Ecto neural progenitor cell (in vitro differentiated cells): Measurements from ENCODE around the gene OSBPL5.
"Not testable (repeated sequence)": the region's sequence is repeated elsewhere in the genome, so short reads cannot be mapped to it uniquely, and the experiment has no call there.

ENCODE experiments used
- DNase-seq: peaks from one replicate; pipeline ENCODE4 v3.0.0-alpha.2; 2018; ENCODE audit warnings: low spot score

Gene OSBPL5

DNA sequence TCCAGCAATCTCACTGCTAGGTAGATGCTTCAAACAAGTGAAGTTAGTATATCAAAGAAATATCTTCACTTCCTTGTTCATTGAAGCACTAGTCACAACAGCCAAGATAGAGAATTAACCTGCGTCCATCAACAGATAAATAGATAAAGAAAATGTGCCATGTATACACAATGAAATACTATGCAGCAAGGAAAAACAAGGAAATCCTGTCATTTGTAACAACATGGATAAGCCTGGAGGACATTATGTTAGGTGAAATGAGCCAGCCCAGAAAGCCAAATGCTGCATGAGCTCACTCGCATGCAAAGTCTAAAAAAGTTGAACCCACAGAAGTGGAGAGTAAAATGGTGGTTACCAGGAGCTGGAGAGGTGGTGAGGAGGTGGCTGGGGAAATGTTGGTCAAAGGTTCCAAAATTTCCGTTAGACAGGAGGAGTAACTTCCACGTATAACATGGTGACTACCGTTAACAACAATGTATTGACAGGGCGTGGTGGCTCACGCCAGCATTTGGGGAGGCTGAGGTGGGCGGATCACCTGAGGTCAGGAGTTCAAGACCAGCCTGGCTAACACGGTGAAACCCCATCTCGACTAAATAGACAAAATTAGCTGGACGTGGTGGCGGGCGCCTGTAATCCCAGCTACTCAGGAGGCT, 84.3 kb downstream of the OSBPL5 start:
- DNase-seq, result no peak

DNA sequence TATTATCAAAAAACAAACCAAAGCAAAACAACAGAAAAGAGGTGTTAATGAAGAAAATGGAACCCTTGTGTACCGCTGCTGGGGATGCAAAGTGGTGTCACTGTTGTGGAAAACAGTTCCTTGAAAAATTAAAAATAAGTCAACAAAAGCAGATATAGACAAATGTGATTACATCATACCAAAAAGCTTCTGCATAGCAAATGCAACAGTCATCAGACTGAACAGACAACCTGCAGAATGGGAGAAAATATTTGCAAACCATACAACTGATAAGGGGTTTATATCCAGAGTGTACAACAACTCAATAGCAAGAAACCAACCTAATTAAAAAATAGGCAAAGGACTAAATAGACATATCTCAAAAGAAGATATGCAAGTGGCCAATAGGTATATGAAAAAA, 85.0 kb downstream of the OSBPL5 start:
- DNase-seq, result no peak

- DNase-seq, result no peak
Observed at GRCh38 chr11:3077846-3078440, 87.2 kb downstream of the OSBPL5 start.

- DNase-seq, result no peak
Observed at GRCh38 chr11:3077189-3077836, 87.8 kb downstream of the OSBPL5 start.

- DNase-seq, result no peak
Observed at GRCh38 chr11:3074912-3075589, 90.1 kb downstream of the OSBPL5 start.

GRCh38 chr11:3073029-3073435, 92.1 kb downstream of the OSBPL5 start:
- DNase-seq, result no peak

DNA sequence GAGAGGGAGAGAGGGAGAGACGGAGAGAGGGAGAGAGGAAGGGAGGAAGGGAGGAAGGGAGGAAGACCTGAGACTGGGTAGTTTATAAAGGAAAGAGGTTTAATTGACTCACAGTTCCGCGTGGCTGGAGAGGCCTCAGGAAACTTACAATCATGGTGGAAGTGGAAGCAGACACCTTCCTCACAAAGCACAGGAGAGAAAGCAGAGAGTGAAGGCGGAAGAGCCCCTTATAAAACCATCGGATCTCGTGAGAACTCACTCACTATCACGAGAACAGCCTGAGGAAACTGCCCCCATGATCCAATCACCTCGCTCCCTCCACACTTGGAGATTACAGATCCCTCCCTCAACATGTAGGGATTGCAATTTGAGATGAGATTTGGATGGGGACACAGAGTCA, 95.7 kb downstream of the OSBPL5 start:
- DNase-seq, result no peak

GRCh38 chr11:3066308-3066707, 98.8 kb downstream of the OSBPL5 start:
- not testable (repeated sequence) for DNase-seq

GRCh38 chr11:3064709-3065108, 100.4 kb downstream of the OSBPL5 start:
- not testable (repeated sequence) for DNase-seq

GRCh38 chr11:3063876-3064275, 101.2 kb downstream of the OSBPL5 start:
- DNase-seq, result peak; percentile 58

GRCh38 chr11:3063432-3063831, 101.7 kb downstream of the OSBPL5 start:
- DNase-seq, result not testable (repeated sequence)

- no peak for DNase-seq
Observed at GRCh38 chr11:3060436-3061025, 104.6 kb downstream of the OSBPL5 start.

DNA sequence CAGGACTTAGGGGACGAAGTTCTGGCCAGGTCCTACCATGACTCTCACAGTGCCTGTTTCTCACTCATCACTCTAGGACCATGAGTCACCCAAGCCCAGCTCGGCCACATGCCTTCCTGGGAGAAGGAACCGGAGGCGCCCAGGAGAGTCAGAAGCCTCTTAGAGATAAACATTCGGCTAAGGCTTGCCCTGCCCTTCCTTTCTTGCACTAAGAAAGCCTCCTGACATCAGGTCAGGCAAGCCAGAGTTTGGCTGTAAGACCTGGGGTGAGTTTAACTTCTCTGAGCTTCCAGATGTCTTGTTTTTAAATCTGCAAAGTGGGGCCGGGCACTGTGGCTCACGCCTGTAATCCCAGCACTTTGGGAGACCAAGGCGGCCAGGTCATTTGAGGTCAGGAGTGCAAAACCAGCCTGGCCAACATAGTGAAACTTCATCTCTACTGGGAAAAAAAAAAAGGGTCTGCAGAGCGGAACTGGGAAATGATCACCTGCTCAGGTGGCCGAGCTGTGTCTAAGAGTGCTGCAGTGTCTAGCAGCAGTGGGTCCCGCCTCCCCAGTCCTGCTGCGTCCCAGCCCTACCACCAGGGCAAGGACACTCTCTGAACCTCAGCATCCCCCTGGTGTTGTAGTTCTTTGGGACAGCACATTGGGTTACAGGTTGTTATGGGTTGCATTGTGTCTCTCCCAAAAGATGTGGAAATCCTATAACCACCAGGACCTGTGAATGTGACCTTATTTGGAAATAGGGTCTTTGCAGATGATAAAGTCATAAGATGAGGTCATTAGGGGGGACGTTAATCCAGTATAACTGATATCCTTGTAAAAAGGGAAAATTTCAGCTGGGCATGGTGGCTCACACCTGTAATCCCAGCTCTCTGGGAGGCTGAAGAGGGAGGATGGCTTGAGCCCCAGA, 106.1 kb downstream of the OSBPL5 start:
- no peak for DNase-seq

DNA sequence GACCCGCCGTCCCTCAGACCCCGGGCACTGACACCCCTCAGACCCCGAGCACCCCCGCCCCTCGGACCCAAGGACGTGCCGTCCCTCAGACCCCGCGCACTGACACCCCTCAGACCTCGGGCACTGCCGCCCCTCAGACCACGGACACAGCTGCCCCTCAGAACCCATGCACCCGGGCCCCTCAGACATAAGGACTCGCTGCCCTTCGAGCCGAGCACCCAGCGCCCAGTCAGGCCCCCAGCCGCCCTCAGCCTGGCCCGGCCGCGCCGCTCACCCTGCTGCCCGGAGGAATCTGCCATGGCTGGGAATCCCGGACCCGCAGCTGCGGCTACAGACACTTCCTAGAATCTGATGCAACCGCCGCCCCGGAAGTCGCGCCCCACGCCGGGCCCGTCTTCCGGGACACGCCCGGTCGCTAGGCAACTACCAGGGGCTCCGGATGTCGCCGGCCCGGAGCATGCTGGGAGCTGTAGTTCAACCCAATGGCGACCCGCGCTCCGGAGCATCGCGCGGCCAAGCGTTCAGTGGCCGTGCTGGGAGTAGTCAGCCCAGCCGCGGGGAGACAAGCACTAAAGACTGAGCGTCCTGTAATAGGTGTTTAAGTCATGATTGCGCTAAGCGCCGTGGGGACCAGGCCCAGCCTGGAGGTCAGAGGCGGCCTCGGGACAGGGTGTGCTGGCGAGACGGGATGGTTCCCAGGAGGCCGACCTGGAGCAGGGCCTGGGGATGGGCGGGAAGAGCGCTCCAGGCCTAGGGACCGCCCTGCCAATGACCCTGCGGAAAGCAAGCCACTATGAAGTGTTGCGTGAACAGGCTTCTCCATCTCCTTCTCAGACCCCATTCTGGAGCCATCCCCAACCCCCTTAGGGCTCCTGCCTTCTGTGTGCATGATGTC, 107.8 kb downstream of the OSBPL5 start, which contains the start of gene CARS1:
Gene CARS1, minus strand, starts transcription at position 355 of the 895 bp plus-strand sequence. Its CDS starts 56 bp downstream, at position 299.
- DNase-seq, result peak; percentile 97

DNA sequence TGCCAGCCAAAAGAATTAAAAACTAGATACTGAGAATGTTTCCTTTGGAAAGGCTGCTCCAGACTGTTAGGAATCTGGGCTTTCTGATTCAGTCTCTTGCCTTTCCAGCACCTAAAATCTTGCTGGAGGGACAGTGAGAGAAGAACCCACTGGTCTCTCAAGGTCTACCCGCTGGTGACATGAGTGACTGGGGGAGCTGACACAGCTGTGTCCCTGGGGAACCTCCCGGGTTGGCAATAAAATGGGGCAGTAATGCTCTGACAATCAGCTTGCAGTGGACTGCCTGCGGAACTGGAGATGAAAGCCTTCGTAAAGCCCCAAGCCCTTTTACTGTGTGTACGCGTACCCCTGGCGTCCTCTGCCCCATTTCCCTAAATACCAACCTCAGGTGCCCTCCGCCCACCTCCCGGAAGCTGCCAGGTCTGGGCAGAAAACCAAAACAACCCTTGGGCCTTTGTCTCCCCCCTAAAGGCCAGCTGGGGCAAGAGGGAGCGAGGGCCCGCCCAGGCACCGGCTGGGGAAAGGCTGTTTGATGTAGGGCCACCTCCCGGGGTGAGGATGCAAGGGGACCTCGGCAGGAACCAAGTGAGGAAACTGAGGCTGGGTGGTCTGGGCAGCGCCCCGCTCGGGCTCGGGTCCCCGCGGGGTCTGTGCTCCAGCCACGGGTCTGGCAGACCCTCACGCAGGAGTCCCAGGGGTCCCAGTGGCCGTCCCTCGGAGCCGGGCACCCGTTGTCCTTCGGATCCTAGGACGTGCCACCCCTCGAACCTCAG, 108.6 kb downstream of the OSBPL5 start:
- no peak for DNase-seq

GRCh38 chr11:3055891-3056290, 109.2 kb downstream of the OSBPL5 start:
- no peak for DNase-seq

- no peak for DNase-seq
Observed at GRCh38 chr11:3052567-3052966, 112.5 kb downstream of the OSBPL5 start.

DNA sequence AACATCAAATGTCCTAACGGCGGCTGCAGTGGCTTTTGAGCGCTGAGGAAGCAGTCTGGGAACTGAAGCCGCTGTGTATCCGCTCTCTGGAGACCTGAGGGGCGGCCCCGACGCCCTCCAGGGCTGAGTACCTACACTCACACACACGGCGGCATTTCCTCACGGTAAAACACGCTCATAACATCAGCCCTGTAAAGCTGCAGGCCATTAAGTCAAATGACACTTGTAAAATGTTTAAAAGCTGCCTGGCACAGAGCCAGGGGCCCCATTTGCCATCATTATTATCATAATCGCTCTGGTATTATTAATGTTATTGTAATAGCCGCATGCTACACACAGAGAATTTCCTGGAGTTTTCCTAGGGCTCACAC, 113.0 kb downstream of the OSBPL5 start:
- DNase-seq, result no peak
